DMS79 treated with DMSO at 0.1 percent for 48 hours (cell line): ENCODE data around the gene SBF2.

ENCODE experiments used
- DNase-seq: peaks from one replicate; lab custom pipeline; 2025; lab: John Stamatoyannopoulos, UW

SBF2 gene

DNA sequence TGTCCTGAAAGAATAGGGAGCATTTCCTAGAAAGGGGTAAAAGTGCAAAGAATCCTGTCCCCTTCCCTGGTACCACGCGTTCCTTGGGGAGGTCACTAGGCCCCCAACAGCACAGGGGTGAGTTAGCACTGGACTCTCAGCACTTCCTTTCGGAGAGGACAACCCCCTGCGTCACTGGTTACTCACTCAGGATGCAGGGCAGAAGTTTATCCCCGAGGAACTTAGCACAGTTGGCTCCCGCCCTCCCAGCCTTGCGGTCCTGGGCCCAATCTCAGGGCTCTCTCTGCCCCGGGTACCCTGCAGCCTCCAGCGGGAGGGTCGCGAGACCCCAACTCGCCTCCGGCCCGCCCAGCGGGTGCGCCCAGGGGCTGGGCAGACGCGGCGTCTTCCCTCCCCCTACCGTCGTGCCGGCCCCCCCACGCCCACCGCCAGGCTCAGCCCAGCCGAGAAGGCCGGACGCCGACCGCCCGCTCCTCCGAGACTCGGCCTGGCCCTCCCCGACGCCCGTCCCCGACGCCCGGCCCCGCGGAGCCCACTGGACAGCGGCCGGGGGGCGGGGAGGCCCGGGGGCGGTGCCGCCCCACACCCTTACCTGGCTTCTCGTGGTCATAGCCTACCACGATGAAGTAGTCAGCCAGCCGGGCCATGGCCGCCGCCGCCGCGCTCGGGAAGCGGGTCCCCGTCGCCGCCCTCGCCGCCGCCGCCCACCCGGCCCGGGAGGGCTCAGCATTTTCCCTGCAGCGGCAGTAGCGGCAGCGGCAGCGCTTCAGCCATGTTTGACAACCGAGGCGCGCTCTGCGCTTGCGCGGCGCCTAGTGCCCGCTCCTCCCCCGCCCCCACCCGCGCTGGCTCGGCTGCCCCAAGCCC lies at the start of gene SBF2:
Gene SBF2, minus strand, starts transcription at position 797 of the 867 bp plus-strand sequence. Its CDS starts 150 bp downstream, at position 647.
- peak; percentile 43 for DNase-seq

DNA sequence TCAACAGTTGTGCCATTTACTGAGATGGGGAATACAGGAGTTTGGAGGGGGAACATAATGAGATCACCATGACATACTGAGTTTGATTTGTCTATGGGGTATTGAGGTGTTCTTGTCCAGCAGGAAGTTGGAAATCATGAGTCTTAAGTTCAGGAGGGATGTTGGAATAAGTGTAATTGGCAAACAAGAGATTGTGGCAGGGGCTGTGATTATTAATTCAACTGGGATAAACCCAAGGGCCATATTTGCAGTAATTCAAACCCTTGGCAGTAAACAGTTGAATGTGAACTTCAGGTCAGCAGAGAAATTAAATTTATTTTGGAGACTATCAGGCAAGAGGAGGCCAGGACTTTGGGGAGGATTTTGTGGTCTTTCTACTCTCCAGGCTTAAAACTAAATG lies 44.3 kb upstream of the SBF2 start:
- DNase-seq = no peak

DNA sequence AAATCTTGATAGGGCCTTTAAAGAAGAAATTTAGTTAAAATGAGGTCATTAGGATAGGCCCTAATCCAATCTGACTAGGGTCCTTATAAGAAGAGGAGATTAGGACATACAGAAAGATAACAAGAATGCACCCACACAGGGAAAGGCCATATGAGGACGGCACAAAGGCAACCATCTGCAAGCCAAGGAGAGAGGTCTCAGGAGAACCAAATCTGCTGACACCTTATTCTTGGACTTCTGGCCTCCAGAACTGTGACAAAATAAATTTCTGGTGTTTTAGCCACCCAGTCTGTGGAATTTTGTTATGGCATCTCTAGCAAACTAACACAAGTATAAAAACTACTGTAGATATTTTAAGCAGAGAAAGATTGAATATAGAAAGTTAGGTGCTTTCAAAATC lies 39.5 kb upstream of the SBF2 start:
- DNase-seq = no peak

DNA sequence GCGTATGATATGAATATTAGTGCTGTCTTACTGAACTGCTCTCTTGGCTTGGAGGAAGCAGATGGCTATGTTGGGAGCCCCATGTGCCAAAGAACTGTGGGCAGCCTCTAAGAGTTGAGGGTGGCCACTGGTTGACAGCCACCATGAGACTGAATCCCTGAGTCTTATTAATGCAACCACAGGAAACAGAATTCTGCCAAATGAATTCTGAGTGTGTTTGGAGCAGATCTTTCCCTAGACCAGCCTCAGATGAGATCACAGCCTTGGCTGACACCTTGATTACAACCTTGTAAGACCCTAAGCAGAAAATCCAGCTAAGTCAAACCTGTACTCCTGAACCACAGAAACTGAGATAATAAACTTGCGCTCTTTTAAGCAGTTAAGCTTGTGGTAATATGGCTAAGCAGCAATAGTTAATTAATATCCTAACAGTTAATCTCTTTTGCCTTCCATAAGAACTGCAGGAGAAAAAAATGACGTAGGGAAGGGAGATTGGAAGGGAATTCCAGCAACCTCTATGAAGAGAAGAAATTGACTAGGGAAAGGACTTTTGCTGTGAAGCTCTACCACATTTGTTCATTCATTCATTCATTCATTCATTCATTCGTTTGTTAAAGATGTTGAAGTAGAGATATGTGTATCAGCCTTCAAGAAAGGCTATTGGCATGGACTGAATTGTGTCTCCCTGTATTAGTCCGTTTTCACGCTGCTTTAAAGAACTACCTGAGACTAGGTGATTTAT lies 37.7 kb upstream of the SBF2 start:
- no peak for DNase-seq

DNA sequence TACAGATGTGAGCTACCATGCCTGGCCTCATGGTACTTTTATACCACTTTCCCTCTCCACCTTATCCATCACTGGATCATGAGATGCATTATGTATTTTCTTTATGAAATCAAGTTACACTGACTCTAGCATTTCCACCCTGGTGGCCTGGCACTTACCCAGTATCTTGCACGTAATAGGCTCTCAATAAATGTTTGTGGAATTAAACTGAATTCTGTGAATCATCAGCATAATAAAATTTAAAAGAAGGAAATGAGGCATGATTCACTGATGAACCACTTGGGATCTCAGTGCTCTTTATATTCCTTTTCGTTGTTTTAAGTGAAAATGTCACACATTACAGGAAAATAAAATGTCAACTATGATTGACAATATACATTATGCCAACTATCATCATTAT lies 35.9 kb upstream of the SBF2 start:
- DNase-seq = no peak

DNA sequence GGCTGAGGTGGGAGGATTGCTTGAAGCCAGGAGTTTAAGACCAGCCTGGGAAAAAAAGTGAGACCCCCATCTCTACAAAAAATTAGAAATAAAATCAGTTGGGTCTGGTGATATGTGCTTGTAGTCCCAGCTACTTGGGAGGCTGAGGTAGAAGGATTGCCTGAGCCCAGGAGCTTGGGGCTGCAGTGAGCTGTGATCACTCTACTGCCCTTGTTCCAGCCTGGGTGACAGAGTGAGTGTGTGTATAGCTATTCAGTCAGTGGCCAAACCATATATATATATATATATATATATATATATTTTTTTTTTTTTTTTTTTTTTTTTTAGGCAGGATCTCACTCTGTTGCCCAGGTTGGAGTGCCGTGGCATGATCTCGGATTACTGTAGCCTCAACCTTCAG lies 35.3 kb upstream of the SBF2 start:
- DNase-seq = no peak

DNA sequence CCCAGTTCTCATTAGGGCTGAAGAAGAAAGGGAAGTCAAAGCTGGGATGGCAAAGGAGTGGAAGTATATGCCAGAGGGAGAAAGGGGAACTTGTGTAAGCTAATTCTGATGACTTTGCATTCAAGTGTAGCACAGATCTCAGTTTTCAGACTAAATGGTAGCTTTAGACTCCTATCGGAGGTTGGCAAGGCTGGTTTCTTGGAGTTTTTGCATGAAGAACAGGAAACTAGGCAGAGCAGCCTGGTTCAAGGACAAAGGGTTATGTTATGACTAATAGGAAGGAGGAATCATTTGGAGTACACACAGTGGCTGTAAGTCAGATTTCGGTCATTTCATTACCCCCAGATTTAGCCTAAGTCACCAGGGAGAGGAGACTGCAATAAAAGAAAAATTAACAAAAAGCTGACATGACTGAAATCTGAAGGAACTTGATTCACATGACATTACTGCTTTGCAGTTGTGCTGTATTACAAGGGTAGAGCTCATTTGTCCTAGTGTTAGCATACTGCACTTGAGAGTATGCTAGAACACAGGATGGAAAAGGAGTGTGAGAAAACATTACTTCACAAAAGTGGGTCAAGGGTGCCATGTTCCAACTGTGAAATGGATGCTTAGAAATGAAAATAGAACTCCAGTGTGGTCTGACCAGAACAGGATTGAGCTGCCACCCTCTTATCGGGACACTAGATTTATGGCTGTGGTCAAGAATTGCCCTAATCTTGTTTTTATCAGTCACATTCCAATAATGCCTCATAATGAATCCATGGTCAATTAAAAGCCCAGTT lies 34.5 kb upstream of the SBF2 start:
- peak; percentile 27 for DNase-seq

DNA sequence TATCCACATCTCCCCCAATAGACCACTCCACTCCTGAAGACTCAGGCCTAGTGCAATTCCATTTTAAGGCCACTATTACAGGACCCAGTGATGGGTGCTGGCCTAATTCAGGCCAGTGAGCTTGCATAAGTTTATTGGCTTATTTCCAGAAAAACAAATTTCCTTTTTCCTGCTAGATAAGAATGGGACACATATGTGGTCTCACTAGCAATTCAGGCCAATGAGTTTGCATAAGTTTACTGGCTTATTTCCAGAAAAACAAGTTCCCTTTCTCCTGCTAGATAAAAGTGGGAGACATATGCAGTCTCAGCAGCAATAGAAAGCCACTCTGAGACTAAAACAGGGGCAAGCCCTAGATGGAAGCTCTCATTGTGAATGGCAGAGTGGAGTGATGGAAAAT lies 33.2 kb upstream of the SBF2 start:
- no peak for DNase-seq

DNA sequence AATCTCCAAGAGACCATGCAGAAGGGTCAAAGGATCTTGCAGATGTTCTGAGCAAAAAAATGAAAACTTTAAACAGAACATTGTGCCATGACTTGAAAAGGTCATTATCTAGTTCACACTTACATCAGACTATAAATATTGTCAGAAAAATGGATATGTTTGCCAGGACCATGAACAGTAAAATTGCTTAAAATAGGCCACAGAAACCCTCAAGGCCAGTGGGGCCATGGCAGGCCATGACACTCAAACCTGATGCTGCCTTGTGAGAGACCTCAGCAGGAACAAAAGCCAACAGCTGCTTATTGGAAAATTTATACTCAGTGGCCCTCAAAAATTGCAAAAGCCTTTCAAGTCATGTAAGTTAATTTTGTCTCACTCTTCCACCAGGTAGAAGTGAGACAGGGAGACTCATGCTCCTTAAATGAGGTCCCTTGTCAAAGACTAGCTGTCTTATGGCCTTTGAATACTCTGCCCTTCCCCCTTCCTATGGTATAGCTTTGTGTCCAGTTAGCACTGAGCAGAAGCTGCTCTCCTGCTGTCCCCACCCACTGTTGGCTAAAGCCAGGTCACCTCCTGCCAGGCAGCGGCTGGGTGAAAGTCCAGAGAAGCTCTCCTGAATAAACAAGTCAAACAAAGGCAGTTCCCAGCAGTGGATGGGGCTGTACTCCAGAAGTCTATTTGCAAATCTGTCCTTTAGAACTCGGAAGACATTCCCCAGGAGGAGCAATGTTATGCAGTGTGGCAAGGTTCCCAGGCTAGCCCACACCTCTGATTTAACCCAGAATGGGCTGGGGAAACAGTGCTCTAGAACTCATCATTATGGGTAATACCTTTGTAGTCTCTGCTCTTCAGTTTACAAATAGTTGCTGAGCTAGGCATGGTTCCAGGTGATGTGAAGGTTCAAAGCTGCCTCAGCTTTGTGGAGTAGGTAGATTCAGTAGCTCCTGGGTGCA lies 32.3 kb upstream of the SBF2 start:
- no peak for DNase-seq

DNA sequence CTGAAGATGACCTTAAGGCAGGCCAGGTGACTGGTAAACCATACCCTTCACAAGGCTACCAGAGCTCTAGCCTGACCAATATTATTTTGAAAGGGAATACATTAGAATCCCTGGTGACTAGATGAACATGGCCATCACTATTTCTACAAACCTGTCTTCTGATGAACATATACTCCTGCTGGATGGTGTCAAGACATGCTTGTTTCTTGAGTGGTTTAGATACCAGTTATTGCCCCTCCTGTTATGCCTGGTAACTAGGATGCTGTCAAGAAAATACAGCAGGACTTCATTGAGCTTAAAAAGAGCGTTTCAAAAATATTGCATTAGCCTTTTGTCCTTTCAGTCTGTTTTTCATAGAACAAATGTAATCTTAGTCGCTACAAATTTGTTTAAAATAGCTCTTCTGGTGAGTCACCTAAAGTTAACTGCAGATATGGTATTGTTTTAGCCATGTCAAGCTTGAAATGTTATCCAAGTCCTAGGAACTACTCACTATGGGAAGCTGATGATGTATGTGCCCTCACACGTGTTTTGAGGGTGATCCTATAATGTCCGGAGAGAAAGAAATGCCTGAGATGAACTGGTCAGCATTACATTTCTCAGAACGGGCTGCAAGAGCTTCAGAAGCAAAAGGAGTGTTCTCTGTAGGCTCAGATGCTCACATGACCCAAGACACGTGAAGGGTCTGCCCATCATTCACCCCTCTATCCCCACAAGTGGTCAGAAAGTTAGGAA lies 31.4 kb upstream of the SBF2 start:
- DNase-seq = no peak

DNA sequence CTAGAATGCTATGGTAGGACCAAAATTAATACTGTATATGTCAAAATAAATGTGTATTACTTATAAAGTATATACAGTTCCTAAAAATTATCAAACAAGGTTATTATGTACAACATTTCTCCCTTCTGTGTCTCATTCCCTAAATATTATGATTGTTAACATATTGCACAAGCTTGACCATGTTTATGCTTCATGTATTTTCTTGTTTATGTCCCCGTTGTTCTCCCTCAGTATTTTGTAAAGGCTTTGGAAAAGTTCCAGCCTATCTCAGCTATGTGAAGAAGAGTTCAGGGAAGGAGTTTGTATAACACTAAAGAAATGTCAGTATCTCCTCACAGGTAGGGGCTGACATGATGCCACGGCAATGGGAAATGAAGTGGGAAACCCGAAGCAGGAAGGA lies 30.5 kb upstream of the SBF2 start:
- DNase-seq = no peak

DNA sequence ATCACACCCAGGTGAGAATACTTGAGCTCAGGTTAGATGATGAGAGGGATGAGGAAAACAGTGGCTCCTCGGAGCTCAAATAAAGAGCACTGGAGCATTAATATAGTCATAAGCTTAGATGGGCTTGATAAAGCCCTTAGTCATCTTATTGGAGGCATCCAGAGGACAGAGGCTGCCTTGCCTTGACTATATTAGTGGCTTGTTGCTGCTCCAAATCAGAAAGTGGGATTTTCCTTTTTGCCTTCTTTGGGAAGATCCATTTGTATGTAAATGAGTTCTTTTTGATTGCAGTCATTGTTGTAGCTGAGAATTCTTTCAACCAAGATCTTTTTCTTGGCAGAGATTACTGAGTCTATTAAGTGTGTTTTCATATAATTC lies 29.8 kb upstream of the SBF2 start:
- no peak for DNase-seq

DNA sequence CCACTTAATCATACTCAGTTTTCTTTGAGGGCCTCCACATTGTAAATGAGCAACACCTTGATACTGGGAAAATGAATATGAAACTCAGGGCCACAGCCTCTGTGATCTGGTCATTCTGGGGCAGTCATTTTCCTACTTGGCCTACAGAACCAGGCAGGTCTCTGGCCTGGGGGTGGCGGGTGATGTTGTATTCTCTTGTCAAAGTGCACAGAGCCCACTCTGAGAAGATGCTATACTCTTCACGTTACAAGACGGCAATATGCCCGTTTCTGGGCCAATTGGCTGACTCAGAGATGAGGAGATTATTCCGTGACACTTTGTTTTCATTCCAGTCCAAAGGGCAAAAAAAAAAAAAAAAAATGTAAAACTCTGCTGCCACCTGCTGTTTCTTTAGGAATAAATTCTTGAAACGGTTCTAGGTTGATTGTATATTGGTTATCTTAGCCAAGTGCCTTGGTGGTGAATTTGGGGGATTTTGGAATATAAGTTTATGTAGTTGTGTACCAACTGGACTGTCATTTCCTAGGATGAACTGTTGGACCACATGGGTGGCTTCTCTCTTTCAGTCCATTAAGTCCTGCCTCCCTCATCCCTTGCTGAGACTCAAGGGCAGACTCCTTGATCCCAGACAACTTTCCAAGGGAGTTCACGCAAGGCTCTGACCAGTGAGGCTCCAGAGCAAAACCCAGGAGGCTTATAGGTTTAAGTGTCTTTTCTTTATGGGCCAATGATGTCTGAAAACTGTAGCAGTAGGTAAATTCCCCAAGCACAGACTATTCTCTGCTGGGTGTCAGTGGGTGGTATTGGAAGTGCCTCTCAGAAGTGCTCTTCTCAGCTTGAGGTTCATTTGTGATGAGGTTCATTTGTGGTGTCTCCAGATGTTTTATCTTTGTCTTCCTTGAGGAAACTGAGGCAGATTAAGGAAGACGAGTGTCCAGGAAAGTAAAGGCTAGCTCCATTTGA lies 29.1 kb upstream of the SBF2 start:
- peak; percentile 62 for DNase-seq

DNA sequence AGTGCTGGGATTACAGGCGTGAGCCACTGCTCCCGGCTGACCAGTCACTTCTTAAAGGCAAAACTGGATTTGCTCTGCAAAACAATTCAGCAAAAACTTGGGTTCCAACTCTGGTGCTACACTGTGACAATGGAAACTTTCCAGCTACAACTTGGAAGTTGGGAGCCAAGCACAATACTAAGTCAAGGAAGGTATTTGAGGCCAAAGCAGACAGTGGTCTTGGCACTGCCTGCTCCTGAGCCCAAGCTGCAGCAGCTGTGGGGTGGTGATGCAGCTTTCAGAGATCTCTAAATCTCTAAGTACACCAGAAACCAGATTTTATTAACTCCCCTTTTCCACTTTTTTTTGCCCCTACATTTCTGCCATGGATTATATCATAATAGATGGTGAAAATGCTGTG lies 28.4 kb upstream of the SBF2 start:
- DNase-seq = no peak

DNA sequence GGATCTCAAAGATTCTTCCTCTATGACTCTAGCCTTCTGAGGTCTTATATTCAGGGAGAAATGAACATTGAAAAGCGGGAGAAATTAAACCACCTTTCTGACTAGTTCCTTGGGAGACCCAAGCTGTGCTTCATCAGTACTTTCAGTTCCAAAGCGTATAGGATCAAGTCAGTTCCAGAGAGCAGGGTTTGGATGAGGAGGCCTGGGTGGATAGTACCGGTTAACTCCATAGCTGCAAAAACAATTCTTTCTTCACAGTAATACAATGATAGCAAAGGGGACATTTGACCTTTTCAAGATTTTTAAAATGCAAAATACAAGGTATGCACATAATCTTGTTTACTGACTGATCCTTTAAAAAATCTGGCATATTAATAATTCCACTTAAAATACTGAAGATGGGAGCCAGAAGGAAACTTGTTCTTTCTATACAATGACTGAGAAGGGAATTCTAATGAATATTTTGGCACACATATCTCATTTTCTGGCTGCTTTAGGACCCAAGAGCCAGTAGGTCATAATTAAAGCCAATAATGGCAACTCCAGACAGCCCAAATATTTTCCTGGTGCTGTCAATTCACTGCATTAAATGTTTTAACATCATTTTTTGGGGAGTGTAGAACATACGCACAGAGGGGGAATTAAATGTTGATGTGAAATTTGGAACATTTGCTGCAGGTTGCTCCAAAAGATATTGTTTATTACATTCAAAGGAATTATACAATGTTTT lies 26.9 kb upstream of the SBF2 start:
- DNase-seq = no peak

DNA sequence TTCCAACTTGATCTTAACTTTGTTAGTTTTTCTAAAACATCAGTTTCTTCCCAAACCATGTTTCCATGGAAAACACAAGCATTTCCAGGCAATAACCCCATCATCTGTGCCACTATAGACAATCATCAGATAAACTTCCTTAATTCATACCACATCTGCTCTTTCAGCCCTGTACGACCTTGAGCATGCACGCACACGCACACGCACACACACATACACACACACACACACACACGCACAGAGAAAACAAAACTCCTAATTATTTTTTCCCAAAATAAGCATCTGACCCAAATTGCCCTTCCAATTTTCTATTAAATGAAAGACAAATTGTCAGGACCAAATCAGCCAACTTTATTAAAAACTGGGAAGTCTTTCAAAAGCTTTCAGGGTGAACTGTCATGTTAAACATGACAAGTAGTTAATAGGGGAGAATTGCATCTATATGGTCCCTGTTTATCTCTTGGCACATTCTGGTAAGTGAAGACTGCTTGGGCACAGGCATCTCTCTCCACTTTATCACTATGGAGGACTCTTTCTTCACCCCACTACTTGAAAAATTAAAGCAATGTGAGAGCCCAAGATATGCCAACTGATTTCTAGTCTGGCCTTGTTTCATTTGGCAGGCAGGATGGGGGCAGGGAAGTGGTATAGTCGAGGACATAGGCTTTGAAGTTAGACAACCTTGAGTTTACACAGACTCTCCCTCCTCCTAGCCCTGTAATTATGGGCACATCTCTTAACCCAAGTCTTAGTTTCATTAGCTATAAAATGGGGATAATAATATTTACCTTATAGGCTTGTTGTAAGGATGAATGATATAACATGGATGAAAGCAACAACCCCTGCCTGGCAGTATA lies 25.9 kb upstream of the SBF2 start:
- DNase-seq = no peak

DNA sequence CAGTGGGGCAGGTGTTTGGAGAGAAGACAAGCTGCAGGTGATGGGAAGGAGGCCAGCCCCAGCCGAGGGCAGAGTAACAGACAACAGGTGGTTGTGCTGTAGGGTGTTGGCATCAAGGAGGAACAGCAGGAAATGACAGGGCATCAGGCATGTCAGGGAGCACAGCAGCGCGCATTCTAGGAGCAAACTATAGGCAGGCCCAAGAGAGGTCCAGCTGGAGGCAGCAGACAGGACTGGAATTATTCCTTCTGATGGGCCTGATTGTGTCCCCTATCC lies 24.4 kb upstream of the SBF2 start:
- DNase-seq = no peak
